GM23338 (cell line): ENCODE data around the gene TP73. TPM values are rescaled to one million over a fixed set of nuclear protein-coding genes. Genes with fewer than 3 reads are reported as not detected.

ENCODE experiments used
- ATAC-seq: fragments of 200-7000 bp; cut with Tn5 transposase; 3 replicates; pipeline ENCODE4 v1.9.1; 2020
- DNase-seq: peaks from one replicate; pipeline ENCODE4 v3.0.0-alpha.2; 2015; ENCODE audit warnings: low spot score
- H2AFZ ChIP-seq: fragments of 200-600 bp; sonication (generic); 2 replicates; pipeline ENCODE4 v1.8.0; 2016; ENCODE audit warnings: antibody characterized with exemption, mild to moderate bottlenecking, moderate library complexity
- H3F3A ChIP-seq: fragments of 200-600 bp; sonication (generic); replicated peaks from 2 replicates; pipeline ENCODE4 v1.8.0; 2017; ENCODE audit warnings: antibody characterized with exemption, mixed run types, low read depth
- H3K27ac ChIP-seq: fragments of 200-600 bp; sonication (generic); 2 replicates; pipeline ENCODE4 v1.6.1; 2016; ENCODE audit warnings: low read depth
- H3K27me3 ChIP-seq: fragments of 200-600 bp; sonication (generic); 2 replicates; pipeline ENCODE4 v1.8.0; 2016; ENCODE audit warnings: mild to moderate bottlenecking, mixed run types, moderate library complexity; ENCODE audit not compliant: insufficient read depth
- H3K36me3 ChIP-seq: fragments of 200-600 bp; sonication (generic); 2 replicates; pipeline ENCODE4 v1.8.0; 2016; ENCODE audit warnings: mild to moderate bottlenecking; ENCODE audit not compliant: insufficient read depth
- H3K4me1 ChIP-seq: fragments of 200-600 bp; sonication (generic); 2 replicates; pipeline ENCODE4 v1.8.0; 2016; ENCODE audit warnings: mild to moderate bottlenecking, moderate library complexity; ENCODE audit not compliant: insufficient read depth
- H3K4me2 ChIP-seq: fragments of 200-600 bp; sonication (generic); 2 replicates; pipeline ENCODE4 v1.7.1; 2017; ENCODE audit warnings: mixed run types
- H3K4me3 ChIP-seq: fragments of 200-600 bp; sonication (generic); 2 replicates; pipeline ENCODE4 v1.6.1; 2016; ENCODE audit warnings: mixed run types
- H3K79me2 ChIP-seq: fragments of 200-600 bp; sonication (generic); replicated peaks from 2 replicates; pipeline ENCODE4 v1.8.0; 2017; ENCODE audit warnings: mild to moderate bottlenecking; ENCODE audit not compliant: insufficient read depth
- H3K9me2 ChIP-seq: fragments of 200-600 bp; sonication (generic); 2 replicates; pipeline ENCODE4 v1.8.0; 2017; ENCODE audit not compliant: insufficient read depth
- H4K20me1 ChIP-seq: fragments of 200-600 bp; sonication (generic); replicated peaks from 2 replicates; pipeline ENCODE4 v1.8.0; 2017; ENCODE audit warnings: mild to moderate bottlenecking; ENCODE audit not compliant: insufficient read depth
- H3K27ac Mint-ChIP-seq: 2 replicates; pipeline ENCODE4 v1.8.0; 2020; ENCODE audit warnings: inconsistent platforms, mild to moderate bottlenecking, moderate library complexity, mixed read lengths
- H3K27me3 Mint-ChIP-seq: 3 replicates; pipeline ENCODE4 v1.8.0; 2022; ENCODE audit warnings: low read depth, mild to moderate bottlenecking, moderate library complexity, mixed read lengths, inconsistent platforms; ENCODE audit not compliant: insufficient read depth, poor library complexity
- H3K36me3 Mint-ChIP-seq: 3 replicates; pipeline ENCODE4 v1.8.0; 2021; ENCODE audit warnings: low read depth, mild to moderate bottlenecking, inconsistent platforms, moderate library complexity, mixed read lengths
- H3K4me1 Mint-ChIP-seq: 3 replicates; pipeline ENCODE4 v1.8.0; 2020; ENCODE audit warnings: mild to moderate bottlenecking, inconsistent platforms, mixed read lengths
- H3K4me3 Mint-ChIP-seq: 3 replicates; pipeline ENCODE4 v1.8.0; 2021; ENCODE audit warnings: moderate library complexity, mild to moderate bottlenecking, inconsistent platforms, mixed read lengths
- H3K9me3 Mint-ChIP-seq: 3 replicates; pipeline ENCODE4 v1.8.0; 2020; ENCODE audit warnings: moderate library complexity, mild to moderate bottlenecking, inconsistent platforms, mixed read lengths
- CREB1 ChIP-seq: fragments of 250-450 bp; sonication (Bioruptor Pico); IDR thresholded peaks from 2 replicates; pipeline ENCODE4 v1.5.0; 2020; ENCODE audit warnings: low read depth, mild to moderate bottlenecking, moderate library complexity
- ETS1 ChIP-seq: IDR thresholded peaks from 2 replicates; pipeline ENCODE4 v1.6.1; 2016; ENCODE audit warnings: antibody characterized with exemption
- EZH2 ChIP-seq: fragments of 200-600 bp; sonication (generic); IDR thresholded peaks from one replicate; pipeline ENCODE4 v1.8.0; 2017; ENCODE audit warnings: antibody characterized with exemption, mild to moderate bottlenecking, low read depth; ENCODE audit not compliant: unreplicated experiment
- EZH2phosphoT487 ChIP-seq: fragments of 200-600 bp; sonication (generic); IDR thresholded peaks from one replicate; pipeline ENCODE4 v1.8.1; 2018; ENCODE audit warnings: antibody characterized with exemption; ENCODE audit not compliant: unreplicated experiment
- NANOG ChIP-seq: IDR thresholded peaks from 2 replicates; pipeline ENCODE4 v1.6.1; 2016; ENCODE audit warnings: antibody characterized with exemption, borderline replicate concordance
- POLR2AphosphoS5 ChIP-seq: IDR thresholded peaks from 2 replicates; pipeline ENCODE4 v1.6.1; 2016; ENCODE audit warnings: antibody characterized with exemption, low read depth
- REST ChIP-seq: IDR thresholded peaks from one replicate; pipeline ENCODE4 v1.6.1; 2018; ENCODE audit warnings: antibody characterized with exemption; ENCODE audit not compliant: unreplicated experiment
- STAT1 ChIP-seq: IDR thresholded peaks from one replicate; pipeline ENCODE4 v1.6.1; 2016; ENCODE audit warnings: antibody characterized with exemption; ENCODE audit not compliant: unreplicated experiment
- ZNF462 ChIP-seq: fragments of 250-450 bp; sonication (Bioruptor Pico); IDR thresholded peaks from 2 replicates; pipeline ENCODE4 v1.5.0; 2020; ENCODE audit warnings: mild to moderate bottlenecking, moderate library complexity
- polyA plus RNA-seq: library from polyadenylated mRNA; unstranded; fragments of >200 nt; fragmentation: Nextera tagmentation; extraction: Ambion mirVana; gene quantifications from 2 replicates; pipeline ENCODE4 v1.2.1, GENCODE V29; 2016
- total RNA-seq: library from RNA; depleted of rRNA; stranded (reverse); fragments of >200 nt; shearing (Covaris generic); gene quantifications from 2 replicates; pipeline ENCODE4 v1.2.3, GENCODE V29; 2014
- TF ChIP-seq, protein P1 (sequence below), 2 experiments: fragments of 200-600 bp in 1 of 2; sonication (generic) in 1 of 2; conservative IDR thresholded peaks; 2 replicates each; pipeline versions ENCODE4 v1.5.1 to v1.6.1; 2016 to 2017; ENCODE audit warnings: antibody characterized with exemption in 2 of 2, low read depth in 2 of 2, mild to moderate bottlenecking in 2 of 2, moderate library complexity in 1 of 2

TP73 gene
- total and polyA plus RNA-seq, 2 experiments from 2014 or later = 1.4 to 3.4 TPM

DNA sequence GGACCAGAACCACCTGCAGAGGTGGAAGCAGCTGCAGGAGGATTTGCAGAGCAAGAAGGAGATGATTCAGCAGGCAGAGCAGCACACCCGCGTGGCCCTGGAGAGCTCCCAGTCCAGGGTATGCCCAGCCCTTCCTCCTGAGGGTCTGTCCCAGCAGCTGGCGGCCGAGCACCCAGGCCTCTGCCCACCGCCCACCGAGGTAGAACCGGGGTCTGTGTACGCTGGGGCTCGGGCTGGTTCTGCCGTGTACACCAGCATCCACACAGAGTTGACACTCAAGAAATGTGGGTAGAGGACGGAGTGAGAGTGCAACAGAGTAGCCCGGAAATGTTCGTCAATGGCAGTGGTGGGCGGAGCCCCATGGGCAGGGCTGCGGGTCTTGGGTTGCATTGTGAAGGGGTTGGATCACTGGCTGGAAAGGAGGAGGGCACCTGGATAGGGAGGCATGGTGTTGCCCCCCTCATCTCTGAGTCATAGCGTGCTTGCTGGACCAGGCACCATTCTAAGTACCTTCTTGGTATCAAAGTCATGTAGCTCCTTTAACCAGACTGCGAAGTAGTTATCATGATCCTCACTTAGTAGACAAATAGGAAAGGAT, 115.1 kb downstream of the TP73 start (continued):
- TF ChIP-seq ZNF462 = no peak
- TF ChIP-seq REST = no peak

DNA sequence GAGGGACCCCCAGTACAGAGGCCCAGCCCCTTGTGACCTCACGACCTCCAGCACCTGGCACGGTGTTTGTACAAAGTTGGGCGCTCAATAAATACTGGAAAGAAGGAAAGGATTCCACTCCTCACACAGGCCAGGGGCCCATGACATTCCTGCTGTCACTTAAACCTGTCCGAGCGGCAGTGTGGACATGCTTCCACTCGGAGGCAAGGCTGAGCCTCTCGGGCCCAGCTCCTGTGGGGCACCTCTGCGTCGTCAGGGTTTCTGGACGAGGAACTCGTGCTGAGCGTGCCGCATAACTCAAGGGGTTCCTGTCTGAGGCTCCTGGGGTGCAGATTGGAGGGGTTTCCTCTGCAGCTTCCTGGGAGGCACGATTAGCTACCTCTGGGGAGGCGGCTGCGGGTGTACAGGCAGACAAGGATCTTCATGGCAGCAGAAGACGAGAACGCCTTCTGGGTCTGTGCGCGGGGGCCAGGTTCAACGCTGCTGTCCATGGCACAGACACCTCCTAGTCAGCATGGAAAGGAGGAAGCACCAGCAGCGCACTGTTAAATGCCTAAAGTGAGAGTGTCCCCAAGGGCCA, 116.6 kb downstream of the TP73 start:
- no peaks in the 10 kb centered on the region for H4K20me1 ChIP-seq
- no peak overlapping the region for H3K4me3 Mint-ChIP-seq
- TF ChIP-seq POLR2AphosphoS5 (no peak), STAT1 (no peak), CREB1 (CRISPR knock-in tag) (no peak), EZH2 (no peak), NANOG (no peak), EZH2phosphoT487 (no peak), ETS1 (no peak)
- TF ChIP-seq, protein P1, sequence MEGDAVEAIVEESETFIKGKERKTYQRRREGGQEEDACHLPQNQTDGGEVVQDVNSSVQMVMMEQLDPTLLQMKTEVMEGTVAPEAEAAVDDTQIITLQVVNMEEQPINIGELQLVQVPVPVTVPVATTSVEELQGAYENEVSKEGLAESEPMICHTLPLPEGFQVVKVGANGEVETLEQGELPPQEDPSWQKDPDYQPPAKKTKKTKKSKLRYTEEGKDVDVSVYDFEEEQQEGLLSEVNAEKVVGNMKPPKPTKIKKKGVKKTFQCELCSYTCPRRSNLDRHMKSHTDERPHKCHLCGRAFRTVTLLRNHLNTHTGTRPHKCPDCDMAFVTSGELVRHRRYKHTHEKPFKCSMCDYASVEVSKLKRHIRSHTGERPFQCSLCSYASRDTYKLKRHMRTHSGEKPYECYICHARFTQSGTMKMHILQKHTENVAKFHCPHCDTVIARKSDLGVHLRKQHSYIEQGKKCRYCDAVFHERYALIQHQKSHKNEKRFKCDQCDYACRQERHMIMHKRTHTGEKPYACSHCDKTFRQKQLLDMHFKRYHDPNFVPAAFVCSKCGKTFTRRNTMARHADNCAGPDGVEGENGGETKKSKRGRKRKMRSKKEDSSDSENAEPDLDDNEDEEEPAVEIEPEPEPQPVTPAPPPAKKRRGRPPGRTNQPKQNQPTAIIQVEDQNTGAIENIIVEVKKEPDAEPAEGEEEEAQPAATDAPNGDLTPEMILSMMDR (conservative IDR thresholded peaks at IDR 0.05; ENCODE audit: low read depth in 2 of 2) = no peak

More for the DNA sequence above, 116.6 kb downstream of the TP73 start:
- no peak overlapping the region for H3K27ac Mint-ChIP-seq
- H3K36me3 Mint-ChIP-seq = peaks cover 11% of the 10 kb centered on the region; the same call in 2 of the 3 replicates
- no peaks in the 10 kb centered on the region for H3K9me2 ChIP-seq
- H3K4me1 Mint-ChIP-seq = peaks cover 9% of the 10 kb centered on the region
- no peak for DNase-seq
- peaks cover 22% of the 10 kb centered on the region for H3K9me3 Mint-ChIP-seq
- no peak overlapping the region for H3K4me3 ChIP-seq
- no peak overlapping the region for H3K4me2 ChIP-seq
- H2AFZ ChIP-seq = no peak overlapping the region
- no peaks in the 10 kb centered on the region for H3K36me3 ChIP-seq
- no peak for ATAC-seq
- peaks cover 11% of the 10 kb centered on the region; the same call in 1 of the 2 replicates for H3K4me1 ChIP-seq
- H3K79me2 ChIP-seq = no peaks in the 10 kb centered on the region
- H3K27me3 ChIP-seq = no peaks in the 10 kb centered on the region
- no peak overlapping the region for H3K27ac ChIP-seq
- H3K27me3 Mint-ChIP-seq = peaks cover 11% of the 10 kb centered on the region
- no peaks in the 10 kb centered on the region for H3F3A ChIP-seq
